ENCODE measurements around the gene BZW2.

The BZW2 gene

DNA sequence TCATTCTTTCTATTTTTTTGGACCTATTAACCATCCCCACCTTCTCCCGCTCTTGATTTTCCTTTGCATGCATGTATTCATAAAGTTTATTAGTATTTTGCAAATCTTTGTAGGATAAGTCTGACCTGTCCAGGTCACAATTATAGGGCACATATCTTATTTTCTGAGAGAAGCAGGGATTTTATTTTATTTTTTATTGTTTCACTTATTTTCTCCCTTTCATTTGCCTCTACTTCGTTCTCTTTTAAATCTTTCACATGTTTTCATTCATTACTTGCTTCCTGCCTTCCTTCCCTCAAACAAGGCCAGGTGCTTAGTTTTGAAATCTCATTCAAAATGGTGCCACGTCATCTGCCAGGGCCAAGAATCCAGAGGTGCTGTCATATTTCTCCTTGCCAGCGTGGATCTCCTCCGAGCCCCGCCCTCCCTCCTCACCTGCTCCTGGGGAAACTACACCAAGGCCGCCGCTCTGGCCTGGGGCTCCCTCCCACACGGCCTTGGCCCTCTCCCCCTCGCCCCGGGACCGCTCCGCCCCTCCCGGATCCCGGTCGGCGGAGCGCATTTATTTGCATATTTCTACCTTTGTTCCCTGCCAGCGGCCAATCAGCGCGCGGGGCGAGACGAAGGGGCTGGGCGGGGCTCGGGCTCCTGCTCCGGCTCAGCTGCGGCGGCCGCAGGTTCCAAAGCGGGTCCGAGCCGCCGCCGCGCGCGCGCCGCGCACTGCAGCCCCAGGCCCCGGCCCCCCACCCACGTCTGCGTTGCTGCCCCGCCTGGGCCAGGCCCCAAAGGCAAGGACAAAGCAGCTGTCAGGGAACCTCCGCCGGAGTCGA is 107.3 kb downstream of the BZW2 start, which contains the start of gene TSPAN13:
TSS of gene TSPAN13 (plus strand) at position 654 of the 830 bp plus-strand sequence. CDS start 213 bp downstream, outside the sequence.
- DNase-seq (ENCODE audit: low read depth, low spot score), result no peak

DNA sequence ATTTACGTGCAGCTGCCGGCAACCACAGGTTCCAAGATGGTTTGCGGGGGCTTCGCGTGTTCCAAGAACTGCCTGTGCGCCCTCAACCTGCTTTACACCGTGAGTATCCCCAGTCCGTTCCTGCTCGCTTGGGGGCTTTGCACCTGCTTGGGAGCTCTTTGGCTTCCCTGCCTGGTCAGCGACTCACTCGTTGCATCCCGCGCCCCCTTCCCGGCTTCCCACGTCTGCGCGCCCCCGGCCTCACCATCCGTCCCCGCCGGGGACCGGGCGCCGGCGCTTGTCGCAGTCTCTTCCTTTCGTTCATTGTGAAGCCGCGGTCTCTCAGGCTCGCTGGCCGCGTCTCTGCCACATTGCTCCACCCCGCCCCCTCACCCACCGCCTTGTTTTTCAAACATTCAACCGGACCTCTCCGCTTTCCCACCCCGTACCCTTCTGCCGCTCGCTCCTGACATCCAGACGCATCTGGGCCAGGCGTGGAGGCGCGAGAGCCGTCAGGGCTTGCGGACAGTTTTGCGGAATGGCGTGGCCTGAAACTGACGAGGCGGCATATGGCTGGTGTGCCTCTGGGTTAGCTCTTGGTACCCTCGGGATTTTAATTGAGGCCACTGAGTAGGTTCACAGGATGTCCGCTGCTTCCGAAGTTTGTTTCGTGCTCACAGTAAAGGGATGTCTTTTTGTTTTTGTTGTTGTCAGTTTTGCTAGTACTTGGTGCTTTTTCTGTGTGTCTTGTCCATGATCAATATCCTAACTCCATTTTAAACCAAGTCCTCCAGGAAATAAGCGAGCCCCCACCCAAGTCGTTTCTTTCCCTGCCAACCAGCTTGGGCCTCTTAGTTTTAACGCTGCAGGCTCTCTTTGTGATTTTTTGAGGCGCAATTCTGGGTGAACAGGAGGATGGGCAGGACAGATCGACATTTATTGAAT is 108.2 kb downstream of the BZW2 start:
- DNase-seq (ENCODE audit: low read depth, low spot score), result no peak

DNA sequence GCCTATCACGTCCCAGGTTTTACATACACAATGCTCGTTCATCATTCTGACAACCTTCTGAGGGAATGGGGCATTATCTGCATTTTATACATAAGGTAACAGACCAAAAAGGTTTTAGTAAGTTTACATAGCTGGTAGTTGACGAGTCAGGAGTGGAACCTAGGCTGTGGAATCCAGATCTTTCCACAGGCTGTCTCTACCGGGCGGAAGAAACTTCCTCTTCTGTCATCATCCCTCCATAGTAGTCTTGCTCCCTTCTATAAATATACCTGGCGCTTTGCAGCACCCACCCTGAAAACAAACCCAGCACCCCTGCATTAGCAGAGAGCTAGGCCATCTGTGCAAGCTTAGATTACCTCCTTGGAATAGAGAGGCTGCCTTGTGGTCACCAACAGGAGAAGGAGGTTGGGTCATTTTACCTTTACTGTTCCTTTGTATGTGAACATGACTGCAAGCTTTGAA is 108.9 kb downstream of the BZW2 start:
- DNase-seq (ENCODE audit: low read depth, low spot score), result no peak

DNA sequence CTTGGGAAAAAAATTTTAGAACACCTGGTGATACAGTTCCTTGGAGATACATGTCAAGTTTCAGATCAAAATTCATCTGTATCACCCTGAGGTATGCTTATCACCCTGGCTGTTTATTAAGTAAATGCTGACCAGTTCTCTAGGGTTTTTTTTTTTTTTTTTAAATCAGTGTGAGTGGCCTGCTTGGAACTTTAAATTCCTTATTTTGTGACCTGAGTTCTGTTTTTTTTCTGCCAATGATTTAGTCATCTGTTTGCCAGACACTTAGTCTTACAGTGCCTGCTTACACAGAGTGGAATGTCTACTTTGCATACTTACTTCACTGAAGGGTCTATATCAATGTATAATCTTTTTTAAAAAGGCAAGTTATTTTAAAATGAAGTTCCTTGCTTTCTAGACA is 109.4 kb downstream of the BZW2 start:
- no peak for DNase-seq (ENCODE audit: low read depth, low spot score)
